Renal cortical epithelial cell (primary cell): ENCODE measurements around the gene CDO1. TPM values are rescaled to one million over a fixed set of nuclear protein-coding genes. Genes with fewer than 3 reads are reported as not detected.
A peak's percentile ranks its signal among the peaks of the same experiment; 100 is the strongest.

Source experiments
- DNase-seq: peaks from one replicate; pipeline ENCODE4 v3.0.0-alpha.2; 2011; ENCODE audit warnings: low read depth
- total RNA-seq: library from RNA; depleted of rRNA; stranded (reverse); fragments of >200 nt; gene quantifications from 2 replicates; pipeline ENCODE4 v1.2.3, GENCODE V29; 2014

The CDO1 gene
- 0.17 and 0.55 TPM in 2 replicates for total RNA-seq

GRCh38 chr5:115816226-115817081, at the start of gene CDO1:
TSS of gene CDO1 (minus strand) at chr5:115816659. CDS start at chr5:115816397, 262 bp downstream.
- no peak for DNase-seq

- DNase-seq = no peak
Measured at GRCh38 chr5:115859378-115859777, 42.9 kb upstream of the CDO1 start.

GRCh38 chr5:115858396-115858795, 41.9 kb upstream of the CDO1 start:
- DNase-seq = no peak

GRCh38 chr5:115857626-115858349, 41.3 kb upstream of the CDO1 start:
- peak; percentile 62 for DNase-seq

- DNase-seq = no peak
Measured at GRCh38 chr5:115857057-115857479, 40.6 kb upstream of the CDO1 start.

- no peak for DNase-seq
Measured at GRCh38 chr5:115855959-115856358, 39.5 kb upstream of the CDO1 start.

GRCh38 chr5:115854139-115854538, 37.7 kb upstream of the CDO1 start:
- DNase-seq = no peak

GRCh38 chr5:115850744-115851416, 34.4 kb upstream of the CDO1 start:
- peak; percentile 72 for DNase-seq

- no peak for DNase-seq
Measured at GRCh38 chr5:115849258-115849798, 32.9 kb upstream of the CDO1 start.

- DNase-seq = no peak
Measured at GRCh38 chr5:115847290-115847689, 30.8 kb upstream of the CDO1 start.

GRCh38 chr5:115844321-115844817, 27.9 kb upstream of the CDO1 start:
- DNase-seq = no peak

- no peak for DNase-seq
Measured at GRCh38 chr5:115843444-115844130, 27.1 kb upstream of the CDO1 start.

- DNase-seq = no peak
Measured at GRCh38 chr5:115842952-115843351, 26.5 kb upstream of the CDO1 start.

GRCh38 chr5:115842089-115842935, 25.9 kb upstream of the CDO1 start:
- no peak for DNase-seq

- DNase-seq = peak; percentile 82
Measured at GRCh38 chr5:115841382-115842088, 25.1 kb upstream of the CDO1 start, which contains the start of the genes AP3S1 and ATG12. TSS of gene AP3S1 (plus strand) at chr5:115841935. CDS start at chr5:115842038, 103 bp downstream. TSS of gene ATG12 (minus strand) at chr5:115841565. CDS start at chr5:115841552, 13 bp downstream.

- no peak for DNase-seq
Measured at GRCh38 chr5:115840873-115841272, 24.4 kb upstream of the CDO1 start.

- DNase-seq = peak; percentile 71
Measured at GRCh38 chr5:115838885-115839518, 22.5 kb upstream of the CDO1 start.

GRCh38 chr5:115835481-115835880, 19.0 kb upstream of the CDO1 start:
- DNase-seq = no peak
